ENCODE measurements around the gene ACTR5. TPM values are rescaled to one million over a fixed set of nuclear protein-coding genes. Genes with fewer than 3 reads are reported as not detected.
"Not testable (repeated sequence)": the region's sequence is repeated elsewhere in the genome, so short reads cannot be mapped to it uniquely, and the experiment has no call there.

Gene ACTR5
- total RNA-seq, 1 experiment from 2014 or later = 21.4 TPM

- no peak for DNase-seq (ENCODE audit: low spot score)
Observed at GRCh38 chr20:38804682-38805501, 56.6 kb downstream of the ACTR5 start.

GRCh38 chr20:38805502-38805957 is 57.3 kb downstream of the ACTR5 start, which contains the start of gene PPP1R16B:
TSS of gene PPP1R16B (plus strand) at chr20:38805697. CDS start at chr20:38835926, 30,229 bp downstream.
- no peak for DNase-seq (ENCODE audit: low spot score)

- DNase-seq (ENCODE audit: low spot score) = no peak
Observed at GRCh38 chr20:38805958-38806854, 57.9 kb downstream of the ACTR5 start.

GRCh38 chr20:38806855-38807655 is 58.8 kb downstream of the ACTR5 start:
- no peak for DNase-seq (ENCODE audit: low spot score)

- DNase-seq (ENCODE audit: low spot score) = no peak
Observed at GRCh38 chr20:38809942-38810341, 61.7 kb downstream of the ACTR5 start.

GRCh38 chr20:38810926-38811630 is 62.8 kb downstream of the ACTR5 start:
- no peak for DNase-seq (ENCODE audit: low spot score)

GRCh38 chr20:38811769-38812168 is 63.5 kb downstream of the ACTR5 start:
- no peak for DNase-seq (ENCODE audit: low spot score)

- no peak for DNase-seq (ENCODE audit: low spot score)
Observed at GRCh38 chr20:38812182-38812581, 63.9 kb downstream of the ACTR5 start.

- DNase-seq (ENCODE audit: low spot score) = no peak
Observed at GRCh38 chr20:38812709-38813573, 64.7 kb downstream of the ACTR5 start.

- DNase-seq (ENCODE audit: low spot score) = not testable (repeated sequence)
Observed at GRCh38 chr20:38813574-38813962, 65.3 kb downstream of the ACTR5 start.

- DNase-seq (ENCODE audit: low spot score) = no peak
Observed at GRCh38 chr20:38815446-38815845, 67.2 kb downstream of the ACTR5 start.

GRCh38 chr20:38818113-38819065 is 70.1 kb downstream of the ACTR5 start:
- DNase-seq (ENCODE audit: low spot score) = no peak

Small RNA genes lying within 50 kb of the gene (small RNA-seq; reads per million reads assigned to genes)
- gene RF00017 = not detected

Other genes starting within 250 kb of the ACTR5 start
- not detected in 2 replicates for gene ADIG, start 167.3 kb upstream of the ACTR5 start, total RNA-seq (2014; rRNA removed; shearing (Covaris generic))
- gene ARHGAP40, start 146.7 kb upstream of the ACTR5 start, total RNA-seq (2014; rRNA removed; shearing (Covaris generic)) = 0.05 TPM in 1 of 2 replicates, not detected in the other
- gene SLC32A1, start 24.0 kb upstream of the ACTR5 start, total RNA-seq (2014; rRNA removed; shearing (Covaris generic)) = not detected in 2 replicates
- not detected in 2 replicates for gene PPP1R16B, start 57.2 kb downstream of the ACTR5 start, total RNA-seq (2014; rRNA removed; shearing (Covaris generic))
- gene FAM83D, start 178.0 kb downstream of the ACTR5 start, total RNA-seq (2014; rRNA removed; shearing (Covaris generic)) = 88.0 and 90.6 TPM in 2 replicates
- gene DHX35, start 213.9 kb downstream of the ACTR5 start, total RNA-seq (2014; rRNA removed; shearing (Covaris generic)) = 14.7 and 14.9 TPM in 2 replicates